ENCODE results near the gene OR2G6.

The OR2G6 gene

DNA sequence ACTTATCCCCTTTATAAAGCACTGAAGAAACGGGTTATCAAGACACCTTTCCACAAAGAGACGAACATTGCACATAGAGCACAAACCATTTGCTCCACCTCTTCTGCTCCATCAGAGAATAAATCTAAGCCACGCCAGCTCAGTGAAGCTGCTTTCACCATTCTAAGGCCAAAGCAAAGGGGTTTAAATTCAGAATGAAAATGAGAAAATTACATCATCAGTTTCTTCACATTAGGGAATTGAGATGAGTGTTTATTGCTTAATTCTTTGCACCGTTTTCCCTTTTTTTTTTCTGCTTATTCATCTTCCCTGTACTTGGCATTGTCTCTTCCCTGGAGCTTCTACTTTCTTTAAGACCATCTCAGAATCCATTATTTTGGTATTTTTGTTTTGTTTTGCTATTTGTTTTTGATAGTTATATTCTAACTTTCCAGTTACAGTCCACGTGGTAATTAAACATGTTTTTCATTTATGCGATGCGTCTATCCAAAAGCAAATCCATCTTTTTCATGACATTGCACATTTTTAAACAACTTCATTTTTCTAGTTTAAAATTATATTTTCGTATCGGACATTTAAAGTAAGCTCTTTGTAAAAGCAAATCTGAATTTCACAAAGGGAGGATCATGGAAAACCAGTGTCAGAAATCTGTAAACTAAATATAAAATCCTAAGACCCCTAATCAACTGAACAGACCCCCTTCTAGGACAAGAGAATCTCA is 68.5 kb downstream of the OR2G6 start:
- DNase-seq = no peak
